HepG2 (cell line): ENCODE results near the gene DDI2. TPM values are rescaled to one million over a fixed set of nuclear protein-coding genes. Genes with fewer than 3 reads are reported as not detected.

Experiments used
- AKAP8 ChIP-seq: sonication (generic); formaldehyde crosslinking; IDR thresholded peaks from 2 replicates; pipeline ENCODE4 v1.5.1; 2020; ENCODE audit warnings: mild to moderate bottlenecking, missing genetic modification reagents
- ATM ChIP-seq: fragments of 450-650 bp; IDR thresholded peaks from 2 replicates; pipeline ENCODE4 v1.7.1; 2017; ENCODE audit warnings: mild to moderate bottlenecking, borderline replicate concordance
- HDAC6 ChIP-seq: fragments of 200-600 bp; sonication (generic); IDR thresholded peaks from 2 replicates; pipeline ENCODE4 v1.7.0; 2017; ENCODE audit warnings: mild to moderate bottlenecking, antibody characterized with exemption, low read length, low read depth
- KLF16 ChIP-seq, 2 experiments: sonication (generic) in 1 of 2; formaldehyde crosslinking in 1 of 2; IDR thresholded peaks; 2 replicates each; pipeline versions ENCODE4 v1.6.1 to v1.8.0; 2016 to 2023; ENCODE audit warnings: missing genetic modification reagents in 2 of 2, missing compliant biosample characterization in 1 of 2
- MBNL3 ChIP-seq: fragments of 250-450 bp; sonication (Bioruptor Pico); conservative IDR thresholded peaks from 2 replicates; pipeline ENCODE4 v1.8.0; 2022; ENCODE audit warnings: mild to moderate bottlenecking, inconsistent platforms
- PAX8 ChIP-seq: sonication (generic); formaldehyde crosslinking; IDR thresholded peaks from 2 replicates; pipeline ENCODE4 v1.8.0; 2022; ENCODE audit warnings: mild to moderate bottlenecking, missing genetic modification reagents, borderline replicate concordance
- PHF8 ChIP-seq: sonication (generic); formaldehyde crosslinking; IDR thresholded peaks from 2 replicates; pipeline ENCODE4 v1.5.0; 2020; ENCODE audit warnings: missing genetic modification reagents
- RERE ChIP-seq: IDR thresholded peaks from 2 replicates; pipeline ENCODE4 v1.6.1; 2016; ENCODE audit warnings: low read depth, missing genetic modification reagents, missing compliant biosample characterization
- SALL2 ChIP-seq: sonication (generic); formaldehyde crosslinking; IDR thresholded peaks from 2 replicates; pipeline ENCODE4 v1.8.1; 2023; ENCODE audit warnings: mild to moderate bottlenecking, missing genetic modification reagents, inconsistent platforms
- TBX3 ChIP-seq: fragments of 450-650 bp; IDR thresholded peaks from 2 replicates; pipeline ENCODE4 v1.6.1; 2017; ENCODE audit warnings: antibody characterized with exemption, mild to moderate bottlenecking, inconsistent platforms, borderline replicate concordance
- ZFP90 ChIP-seq: sonication (generic); formaldehyde crosslinking; IDR thresholded peaks from 2 replicates; pipeline ENCODE4 v1.8.0; 2022; ENCODE audit warnings: missing genetic modification reagents, mild to moderate bottlenecking, inconsistent platforms, borderline replicate concordance
- ZNF224 ChIP-seq: sonication (generic); formaldehyde crosslinking; IDR thresholded peaks from 2 replicates; pipeline ENCODE4 v1.5.0; 2020; ENCODE audit warnings: mild to moderate bottlenecking, missing genetic modification reagents
- ZNF33A ChIP-seq: sonication (generic); formaldehyde crosslinking; IDR thresholded peaks from 2 replicates; pipeline ENCODE4 v1.5.1; 2020; ENCODE audit warnings: missing genetic modification reagents, mild to moderate bottlenecking, moderate library complexity, borderline replicate concordance
- ZNF556 ChIP-seq: sonication (generic); formaldehyde crosslinking; IDR thresholded peaks from 2 replicates; pipeline ENCODE4 v1.4.0; 2020; ENCODE audit warnings: mild to moderate bottlenecking, missing genetic modification reagents, borderline replicate concordance
- ZNF607 ChIP-seq: sonication (generic); formaldehyde crosslinking; IDR thresholded peaks from 2 replicates; pipeline ENCODE4 v1.5.1; 2020; ENCODE audit warnings: missing genetic modification reagents, mild to moderate bottlenecking, borderline replicate concordance
- ZNF703 ChIP-seq: sonication (generic); formaldehyde crosslinking; IDR thresholded peaks from 2 replicates; pipeline ENCODE4 v1.5.1; 2020; ENCODE audit warnings: missing genetic modification reagents, mild to moderate bottlenecking, moderate library complexity, borderline replicate concordance
- polyA plus RNA-seq, 8 experiments: library from polyadenylated mRNA; depleted of rRNA in 3 of 8; stranded (reverse) in 7 of 8; unstranded in 1 of 8; fragments of >200 nt; fragmentation: Illumina TruSeq in 4 of 8; extraction: Trizol in 4 of 8; gene quantifications; 2 replicates each; pipeline versions ENCODE4 v1.2.1 to v1.2.3, GENCODE V29; 2011 to 2016; ENCODE audit warnings: low read depth in 4 of 8, missing spikeins in 1 of 8, mixed read lengths in 1 of 8; ENCODE audit not compliant: insufficient read depth in 1 of 8
- total RNA-seq, 5 experiments: library from RNA; depleted of rRNA; stranded (reverse); fragments of >200 nt; fragmentation: Illumina TruSeq; extraction: Trizol; gene quantifications; 2 replicates each; pipeline ENCODE4 v1.2.3, GENCODE V29; 2016; ENCODE audit warnings: low read depth in 1 of 5
- TF ChIP-seq, protein P1 (sequence below): sonication (generic); formaldehyde crosslinking; IDR thresholded peaks from 2 replicates; pipeline ENCODE4 v1.5.1; 2020; ENCODE audit warnings: missing genetic modification reagents, mild to moderate bottlenecking, borderline replicate concordance
- TF ChIP-seq, protein P2 (sequence below): sonication (generic); formaldehyde crosslinking; IDR thresholded peaks from 2 replicates; pipeline ENCODE4 v1.4.0; 2020; ENCODE audit warnings: mild to moderate bottlenecking, missing genetic modification reagents, borderline replicate concordance

DDI2 gene
- total and polyA plus RNA-seq, 2 of the 13 experiments (the other 11 are each of a cell fraction or from before 2014, with no cell fraction given), result 8.5 to 25.7 TPM

GRCh38 chr1:15610167-15610566 lies 7.1 kb upstream of the DDI2 start (continued):
- TF ChIP-seq RERE (CRISPR knock-in tag), result peak; percentile 89
- TF ChIP-seq KLF16 (CRISPR knock-in tag; IDR thresholded peaks at IDR 0.05), result peak in 1 of 2 experiments; percentile 47; a peak in 1 of 4 replicates
- no peak for TF ChIP-seq ZNF556 (CRISPR knock-in tag)
- TF ChIP-seq HDAC6, result no peak
- TF ChIP-seq MBNL3 (CRISPR knock-in tag), result no peak
- no peak for TF ChIP-seq ZNF607 (CRISPR knock-in tag)
- TF ChIP-seq ZFP90 (CRISPR knock-in tag), result no peak
- TF ChIP-seq TBX3, result peak; percentile 58; the same call in 1 of the 2 replicates
- no peak for TF ChIP-seq ZNF703 (CRISPR knock-in tag)
- TF ChIP-seq AKAP8 (CRISPR knock-in tag), result no peak
- TF ChIP-seq SALL2, result no peak
- TF ChIP-seq, protein P1, sequence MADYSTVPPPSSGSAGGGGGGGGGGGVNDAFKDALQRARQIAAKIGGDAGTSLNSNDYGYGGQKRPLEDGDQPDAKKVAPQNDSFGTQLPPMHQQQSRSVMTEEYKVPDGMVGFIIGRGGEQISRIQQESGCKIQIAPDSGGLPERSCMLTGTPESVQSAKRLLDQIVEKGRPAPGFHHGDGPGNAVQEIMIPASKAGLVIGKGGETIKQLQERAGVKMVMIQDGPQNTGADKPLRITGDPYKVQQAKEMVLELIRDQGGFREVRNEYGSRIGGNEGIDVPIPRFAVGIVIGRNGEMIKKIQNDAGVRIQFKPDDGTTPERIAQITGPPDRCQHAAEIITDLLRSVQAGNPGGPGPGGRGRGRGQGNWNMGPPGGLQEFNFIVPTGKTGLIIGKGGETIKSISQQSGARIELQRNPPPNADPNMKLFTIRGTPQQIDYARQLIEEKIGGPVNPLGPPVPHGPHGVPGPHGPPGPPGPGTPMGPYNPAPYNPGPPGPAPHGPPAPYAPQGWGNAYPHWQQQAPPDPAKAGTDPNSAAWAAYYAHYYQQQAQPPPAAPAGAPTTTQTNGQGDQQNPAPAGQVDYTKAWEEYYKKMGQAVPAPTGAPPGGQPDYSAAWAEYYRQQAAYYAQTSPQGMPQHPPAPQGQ (CRISPR knock-in tag), result no peak
- TF ChIP-seq, protein P2, sequence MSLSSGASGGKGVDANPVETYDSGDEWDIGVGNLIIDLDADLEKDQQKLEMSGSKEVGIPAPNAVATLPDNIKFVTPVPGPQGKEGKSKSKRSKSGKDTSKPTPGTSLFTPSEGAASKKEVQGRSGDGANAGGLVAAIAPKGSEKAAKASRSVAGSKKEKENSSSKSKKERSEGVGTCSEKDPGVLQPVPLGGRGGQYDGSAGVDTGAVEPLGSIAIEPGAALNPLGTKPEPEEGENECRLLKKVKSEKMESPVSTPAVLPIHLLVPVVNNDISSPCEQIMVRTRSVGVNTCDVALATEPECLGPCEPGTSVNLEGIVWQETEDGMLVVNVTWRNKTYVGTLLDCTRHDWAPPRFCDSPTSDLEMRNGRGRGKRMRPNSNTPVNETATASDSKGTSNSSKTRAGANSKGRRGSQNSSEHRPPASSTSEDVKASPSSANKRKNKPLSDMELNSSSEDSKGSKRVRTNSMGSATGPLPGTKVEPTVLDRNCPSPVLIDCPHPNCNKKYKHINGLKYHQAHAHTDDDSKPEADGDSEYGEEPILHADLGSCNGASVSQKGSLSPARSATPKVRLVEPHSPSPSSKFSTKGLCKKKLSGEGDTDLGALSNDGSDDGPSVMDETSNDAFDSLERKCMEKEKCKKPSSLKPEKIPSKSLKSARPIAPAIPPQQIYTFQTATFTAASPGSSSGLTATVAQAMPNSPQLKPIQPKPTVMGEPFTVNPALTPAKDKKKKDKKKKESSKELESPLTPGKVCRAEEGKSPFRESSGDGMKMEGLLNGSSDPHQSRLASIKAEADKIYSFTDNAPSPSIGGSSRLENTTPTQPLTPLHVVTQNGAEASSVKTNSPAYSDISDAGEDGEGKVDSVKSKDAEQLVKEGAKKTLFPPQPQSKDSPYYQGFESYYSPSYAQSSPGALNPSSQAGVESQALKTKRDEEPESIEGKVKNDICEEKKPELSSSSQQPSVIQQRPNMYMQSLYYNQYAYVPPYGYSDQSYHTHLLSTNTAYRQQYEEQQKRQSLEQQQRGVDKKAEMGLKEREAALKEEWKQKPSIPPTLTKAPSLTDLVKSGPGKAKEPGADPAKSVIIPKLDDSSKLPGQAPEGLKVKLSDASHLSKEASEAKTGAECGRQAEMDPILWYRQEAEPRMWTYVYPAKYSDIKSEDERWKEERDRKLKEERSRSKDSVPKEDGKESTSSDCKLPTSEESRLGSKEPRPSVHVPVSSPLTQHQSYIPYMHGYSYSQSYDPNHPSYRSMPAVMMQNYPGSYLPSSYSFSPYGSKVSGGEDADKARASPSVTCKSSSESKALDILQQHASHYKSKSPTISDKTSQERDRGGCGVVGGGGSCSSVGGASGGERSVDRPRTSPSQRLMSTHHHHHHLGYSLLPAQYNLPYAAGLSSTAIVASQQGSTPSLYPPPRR, result peak; percentile 84
- TF ChIP-seq ZNF224, result no peak
- no peak for TF ChIP-seq ATM
- no peak for TF ChIP-seq PAX8 (CRISPR knock-in tag)
- no peak for TF ChIP-seq PHF8 (CRISPR knock-in tag)
- no peak for TF ChIP-seq ZNF33A
